Immature natural killer cell (primary cell): ENCODE measurements around the gene WDHD1. TPM values are rescaled to one million over a fixed set of nuclear protein-coding genes. Genes with fewer than 3 reads are reported as not detected.
"Not testable (repeated sequence)": the region's sequence is repeated elsewhere in the genome, so short reads cannot be mapped to it uniquely, and the experiment has no call there.

Source experiments
- DNase-seq, 3 donors: peaks; one replicate each; pipeline ENCODE4 v3.0.0; 2022; ENCODE audit warnings: mixed read lengths in 1 of 3
- H3K27ac Mint-ChIP-seq, 6 donors: one replicate each; pipeline ENCODE4 v1.8.0; 2020; ENCODE audit warnings: mixed read lengths in 6 of 6, mild to moderate bottlenecking in 5 of 6, inconsistent platforms in 4 of 6, moderate library complexity in 3 of 6
- H3K27me3 Mint-ChIP-seq, 3 donors: one replicate each; pipeline ENCODE4 v1.8.0; 2020 to 2021; ENCODE audit warnings: low read depth in 3 of 3, mild to moderate bottlenecking in 3 of 3, mixed read lengths in 3 of 3, moderate library complexity in 3 of 3, inconsistent platforms in 1 of 3
- H3K36me3 Mint-ChIP-seq, 3 donors: one replicate each; pipeline ENCODE4 v1.8.0; 2020; ENCODE audit warnings: mixed read lengths in 3 of 3, inconsistent platforms in 2 of 3, mild to moderate bottlenecking in 2 of 3
- H3K4me1 Mint-ChIP-seq, 2 donors: one replicate each; pipeline ENCODE4 v1.8.0; 2020; ENCODE audit warnings: inconsistent platforms in 2 of 2, mild to moderate bottlenecking in 2 of 2, mixed read lengths in 2 of 2, moderate library complexity in 1 of 2
- H3K4me3 Mint-ChIP-seq, 5 donors: one replicate each; pipeline ENCODE4 v1.8.0; 2020; ENCODE audit warnings: mild to moderate bottlenecking in 5 of 5, mixed read lengths in 5 of 5, inconsistent platforms in 3 of 5, moderate library complexity in 3 of 5
- H3K9me3 Mint-ChIP-seq, 6 donors: one replicate each; pipeline ENCODE4 v1.8.0; 2020; ENCODE audit warnings: mild to moderate bottlenecking in 6 of 6, mixed read lengths in 6 of 6, inconsistent platforms in 4 of 6, moderate library complexity in 3 of 6
- polyA plus RNA-seq, 3 donors: library from polyadenylated mRNA; unstranded; fragments of 300-500 nt; fragmentation: Illumina TruSeq; gene quantifications; one replicate each; pipeline ENCODE4 v1.2.3, GENCODE V29; 2021

WDHD1 gene
- polyA plus RNA-seq, 3 donors from 2014 or later, result 0.72 to 7.2 (median 6.6) TPM

DNA sequence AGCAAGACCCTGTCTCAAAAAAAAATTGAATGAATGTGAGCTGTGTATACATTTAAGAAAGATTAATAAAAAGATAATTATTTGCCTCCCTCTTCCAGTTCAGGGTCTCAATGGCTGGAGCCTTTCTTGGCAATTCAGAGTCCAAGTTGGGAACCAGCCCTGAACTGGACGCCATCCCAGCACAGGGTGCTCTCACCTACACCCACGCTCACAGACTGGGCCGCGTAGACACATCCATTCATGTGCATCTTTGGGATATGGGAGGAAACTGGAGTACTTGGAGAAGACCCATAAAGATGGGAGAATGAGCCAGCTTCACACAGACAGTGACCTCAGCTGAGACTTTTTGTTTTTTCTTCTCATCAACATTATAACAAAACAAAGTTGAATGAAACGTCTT lies 31.0 kb upstream of the WDHD1 start:
- Mint-ChIP-seq H3K27me3 (peaks cover 0 to 9% (median 3%) of the 10 kb centered on the region in 3 donors), H3K36me3 (peaks cover 9 to 16% (median 15%) of the 10 kb centered on the region in 3 donors), H3K27ac (peak overlapping the region in 3 of 6 donors; percentile 13 to 68 (median 24)), H3K9me3 (no peaks in the 10 kb centered on the region), H3K4me3 (no peak overlapping the region), H3K4me1 (peaks cover 46 to 88% of the 10 kb centered on the region in 2 donors)
- DNase-seq, result no peak

DNA sequence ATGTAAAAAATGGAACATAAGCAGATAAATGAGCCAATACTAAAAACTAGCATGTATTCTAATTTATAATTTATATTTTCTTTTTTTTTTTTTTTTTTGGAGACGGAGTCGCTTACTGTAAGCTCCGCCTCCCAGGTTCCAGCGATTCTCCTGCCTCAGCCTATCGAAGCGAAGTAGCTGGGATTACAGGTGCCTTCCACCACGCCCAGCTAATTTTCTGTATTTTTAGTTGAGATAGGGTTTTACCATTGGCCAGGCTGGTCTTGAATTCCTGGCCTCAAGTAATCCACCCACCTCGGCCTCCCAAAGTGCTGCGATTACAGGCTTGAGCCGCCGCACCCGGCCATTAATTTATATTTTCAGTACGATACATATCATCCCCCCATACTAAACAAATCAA lies 27.2 kb upstream of the WDHD1 start:
- Mint-ChIP-seq H3K36me3 (peaks cover 0 to 12% (median 5%) of the 10 kb centered on the region in 3 donors), H3K4me1 (peaks cover 46 to 67% of the 10 kb centered on the region in 2 donors), H3K27ac (peak overlapping the region; percentile 64 to 99 (median 96))

DNA sequence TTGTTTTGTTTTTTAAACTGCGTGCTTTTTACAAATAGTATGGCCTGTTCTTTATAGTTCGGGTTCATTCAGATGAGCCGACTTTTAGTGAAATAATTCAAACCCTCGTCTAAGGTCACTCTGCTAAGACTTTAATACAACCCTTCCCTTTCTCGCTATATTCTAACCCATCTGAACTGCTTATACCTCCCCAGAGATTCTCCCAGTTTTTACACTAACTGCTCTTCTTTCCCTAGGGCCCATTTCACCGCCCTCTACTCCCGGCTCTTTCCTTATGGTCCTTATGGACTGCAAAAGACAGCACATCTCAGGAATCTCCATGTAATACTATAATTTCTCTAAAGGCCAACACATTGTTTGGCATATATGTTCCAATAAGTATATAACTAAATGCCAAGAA lies 26.6 kb upstream of the WDHD1 start:
- Mint-ChIP-seq H3K27ac (peak overlapping the region; percentile 91 to 99 (median 98)), H3K4me1 (peaks cover 46 to 64% of the 10 kb centered on the region in 2 donors), H3K36me3 (peaks cover 0 to 12% (median 5%) of the 10 kb centered on the region in 3 donors), H3K9me3 (no peaks in the 10 kb centered on the region), H3K27me3 (peaks cover 13 to 22% (median 15%) of the 10 kb centered on the region in 3 donors), H3K4me3 (peak overlapping the region; percentile 31 to 94 (median 92))
- DNase-seq, result no peak

More for the DNA sequence above, 27.2 kb upstream of the WDHD1 start:
- Mint-ChIP-seq H3K9me3 (no peaks in the 10 kb centered on the region), H3K4me3 (peak overlapping the region in 3 of 5 donors; percentile 33 to 90 (median 52)), H3K27me3 (peaks cover 13 to 22% (median 15%) of the 10 kb centered on the region in 3 donors)
- DNase-seq, result no peak

DNA sequence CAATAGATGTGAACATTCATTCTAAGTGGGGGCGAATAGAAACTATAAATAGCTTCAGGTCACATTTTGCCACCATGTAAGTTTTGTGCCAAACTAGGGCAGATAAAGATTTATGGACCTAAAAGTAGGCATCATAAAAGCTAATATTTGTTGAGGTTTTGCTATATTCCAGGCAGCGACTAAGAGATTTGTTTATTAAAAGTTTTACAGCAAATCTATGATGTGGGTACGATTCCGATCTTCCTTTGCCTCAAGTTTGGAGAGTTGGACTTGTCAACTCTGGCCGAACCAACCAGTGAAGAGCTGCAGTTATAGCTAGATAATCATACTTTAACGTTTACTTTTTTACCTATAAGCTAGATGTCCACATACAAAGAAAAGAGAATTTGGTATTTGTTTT lies 26.1 kb upstream of the WDHD1 start:
- no peak for DNase-seq
- Mint-ChIP-seq H3K36me3 (peaks cover 0 to 8% (median 2%) of the 10 kb centered on the region in 3 donors), H3K4me1 (peaks cover 42 to 59% of the 10 kb centered on the region in 2 donors), H3K27me3 (peaks cover 13 to 22% (median 15%) of the 10 kb centered on the region in 3 donors), H3K9me3 (no peaks in the 10 kb centered on the region), H3K4me3 (peak overlapping the region; percentile 90 to 94 (median 92)), H3K27ac (peak overlapping the region; percentile 91 to 99 (median 98))

DNA sequence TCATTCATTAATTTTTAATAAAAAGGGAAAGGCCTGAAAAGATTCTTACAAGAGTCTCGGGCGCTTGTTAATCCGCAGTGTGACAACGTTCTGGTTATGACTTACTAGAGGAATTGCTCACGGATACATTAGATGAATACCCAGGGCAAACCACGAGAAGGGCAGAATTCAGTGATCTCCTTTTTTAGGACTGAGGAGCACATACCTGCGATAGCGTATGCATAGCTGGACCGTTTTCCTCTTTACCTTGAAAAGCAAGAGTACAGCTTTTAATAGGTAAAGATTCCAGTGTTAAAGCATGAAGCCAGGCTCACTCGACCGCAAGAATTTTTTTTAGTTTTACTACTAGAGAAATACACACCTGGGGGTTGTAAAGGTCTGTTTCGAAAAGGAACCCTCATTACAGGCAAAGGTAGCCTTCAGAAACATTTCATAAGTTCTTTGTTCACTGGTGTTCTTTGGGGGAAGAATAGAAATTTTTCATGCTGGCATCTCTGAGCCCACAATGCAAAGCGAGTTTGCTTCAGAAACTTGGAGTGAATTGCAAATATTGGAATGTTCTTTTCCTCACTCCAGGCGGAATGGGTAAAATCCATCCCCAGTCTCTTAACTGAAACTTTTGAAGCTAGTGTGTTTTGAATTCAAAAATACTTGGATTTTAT lies 25.5 kb upstream of the WDHD1 start:
- peak overlapping the region; percentile 90 to 94 (median 92) for H3K4me3 Mint-ChIP-seq
- peaks cover 41 to 55% of the 10 kb centered on the region in 2 donors for H3K4me1 Mint-ChIP-seq

DNA sequence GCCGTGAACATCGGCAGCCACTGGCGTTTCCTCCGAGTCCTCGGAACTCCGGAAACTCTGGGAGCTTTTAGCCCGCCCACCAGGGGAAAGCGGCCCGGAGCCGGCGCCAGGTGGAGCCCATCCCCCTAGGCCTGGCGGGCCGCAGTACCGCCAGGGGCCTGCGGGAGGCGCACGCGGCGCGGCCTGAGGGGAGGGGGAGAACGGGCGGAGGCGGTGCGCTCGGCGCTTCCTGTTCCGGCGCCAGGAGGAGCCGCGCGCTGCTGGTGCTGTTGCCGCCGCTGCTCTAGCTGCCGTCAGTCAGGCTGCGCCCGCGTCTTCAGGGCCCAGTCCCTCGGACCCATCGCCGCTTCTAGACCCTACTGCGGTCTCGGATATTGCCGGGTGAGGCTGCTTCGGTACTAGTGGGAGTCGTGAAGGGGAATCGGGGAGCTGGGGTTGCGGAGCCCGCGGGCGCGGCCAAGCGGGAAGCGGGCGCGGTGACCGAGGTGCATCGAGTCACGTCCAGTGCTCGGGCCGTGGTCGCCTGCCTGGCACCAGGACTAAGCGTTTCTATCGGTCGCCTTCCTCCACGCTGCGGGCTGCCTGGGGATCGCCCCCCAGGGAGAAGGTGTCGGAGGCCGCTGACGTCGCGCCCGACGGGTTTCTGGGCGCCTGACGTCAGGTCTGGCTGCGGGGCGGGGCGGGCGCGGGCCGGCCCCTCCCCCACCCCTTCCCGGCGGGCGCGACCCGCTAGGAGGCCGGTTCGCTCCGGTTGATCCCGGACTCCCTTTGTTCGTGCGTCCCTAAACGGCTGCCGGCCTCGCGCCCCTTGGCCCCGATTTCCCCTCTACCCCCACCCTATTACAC lies 24.7 kb upstream of the WDHD1 start, which contains the start of gene MAPK1IP1L:
Gene MAPK1IP1L, plus strand, starts transcription at position 225 of the 846 bp plus-strand sequence. CDS start 10,037 bp downstream, outside the sequence.
- no peaks in the 10 kb centered on the region for H3K9me3 Mint-ChIP-seq
- H3K27me3 Mint-ChIP-seq, result peaks cover 11 to 22% (median 15%) of the 10 kb centered on the region in 3 donors
- H3K4me3 Mint-ChIP-seq, result peak within 1 kb of the TSS; percentile 90 to 94 (median 92)
- peaks cover 0 to 6% (median 0%) of the 10 kb centered on the region in 3 donors for H3K36me3 Mint-ChIP-seq
- peak; percentile 91 to 93 (median 92) for DNase-seq
- H3K27ac Mint-ChIP-seq, result peak within 1 kb of the TSS; percentile 91 to 99 (median 98)
- H3K4me1 Mint-ChIP-seq, result peaks cover 40 to 52% of the 10 kb centered on the region in 2 donors

More for the DNA sequence above, 25.5 kb upstream of the WDHD1 start:
- Mint-ChIP-seq H3K36me3 (peaks cover 0 to 6% (median 0%) of the 10 kb centered on the region in 3 donors), H3K27me3 (peaks cover 11 to 22% (median 15%) of the 10 kb centered on the region in 3 donors), H3K27ac (peak overlapping the region; percentile 91 to 99 (median 98)), H3K9me3 (no peaks in the 10 kb centered on the region)
- DNase-seq, result no peak

DNA sequence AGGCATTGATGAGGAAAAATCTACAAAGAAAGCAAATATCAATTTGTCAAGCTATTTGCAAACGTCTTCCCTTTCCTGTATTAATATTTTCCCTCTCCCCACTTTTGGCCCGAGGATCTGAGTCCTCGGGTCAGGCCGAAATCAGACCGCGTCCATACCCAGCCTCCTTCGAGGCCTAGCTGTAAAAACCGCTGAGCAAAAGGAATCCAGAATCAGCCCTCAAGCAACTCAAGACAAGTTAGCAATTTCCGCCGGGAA lies 24.2 kb upstream of the WDHD1 start:
- H3K27ac Mint-ChIP-seq, result peak overlapping the region; percentile 91 to 99 (median 97)
- H3K4me3 Mint-ChIP-seq, result peak overlapping the region; percentile 90 to 94 (median 92)
- peaks cover 0 to 6% (median 0%) of the 10 kb centered on the region in 3 donors for H3K36me3 Mint-ChIP-seq
- peaks cover 11 to 22% (median 15%) of the 10 kb centered on the region in 3 donors for H3K27me3 Mint-ChIP-seq
- no peaks in the 10 kb centered on the region for H3K9me3 Mint-ChIP-seq
- H3K4me1 Mint-ChIP-seq, result peaks cover 36 to 46% of the 10 kb centered on the region in 2 donors
- no peak for DNase-seq

DNA sequence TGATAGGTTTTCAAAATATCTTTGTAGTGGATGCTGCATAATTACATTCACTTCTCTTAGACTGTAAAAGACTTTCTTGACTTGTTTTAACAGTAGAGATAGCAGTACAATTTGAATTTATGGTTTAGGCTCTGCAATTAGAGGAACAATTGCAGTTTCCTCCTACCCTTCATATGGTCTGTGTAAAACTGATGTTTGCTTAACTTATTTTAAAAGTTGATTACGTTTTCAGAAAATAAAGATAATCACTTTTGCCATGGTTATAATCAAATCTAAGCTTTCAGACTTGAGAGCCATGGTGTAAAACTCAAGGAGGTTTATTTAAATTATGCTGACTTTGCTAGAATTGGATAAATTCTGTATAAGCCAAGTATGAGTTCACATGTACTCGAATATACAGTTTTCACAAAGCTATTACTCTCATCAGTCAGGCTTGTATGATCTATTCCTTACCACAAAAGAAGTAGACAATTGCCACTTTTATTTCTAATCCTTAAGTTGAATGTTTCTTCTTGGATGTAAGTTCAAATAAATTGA lies 22.1 kb upstream of the WDHD1 start:
- peaks cover 0 to 2% (median 2%) of the 10 kb centered on the region in 3 donors for H3K36me3 Mint-ChIP-seq
- DNase-seq, result no peak
- peaks cover 11 to 22% (median 15%) of the 10 kb centered on the region in 3 donors for H3K27me3 Mint-ChIP-seq
- H3K4me3 Mint-ChIP-seq, result no peak overlapping the region
- no peaks in the 10 kb centered on the region for H3K9me3 Mint-ChIP-seq
- no peak overlapping the region for H3K27ac Mint-ChIP-seq
- H3K4me1 Mint-ChIP-seq, result peaks cover 26 to 28% of the 10 kb centered on the region in 2 donors

DNA sequence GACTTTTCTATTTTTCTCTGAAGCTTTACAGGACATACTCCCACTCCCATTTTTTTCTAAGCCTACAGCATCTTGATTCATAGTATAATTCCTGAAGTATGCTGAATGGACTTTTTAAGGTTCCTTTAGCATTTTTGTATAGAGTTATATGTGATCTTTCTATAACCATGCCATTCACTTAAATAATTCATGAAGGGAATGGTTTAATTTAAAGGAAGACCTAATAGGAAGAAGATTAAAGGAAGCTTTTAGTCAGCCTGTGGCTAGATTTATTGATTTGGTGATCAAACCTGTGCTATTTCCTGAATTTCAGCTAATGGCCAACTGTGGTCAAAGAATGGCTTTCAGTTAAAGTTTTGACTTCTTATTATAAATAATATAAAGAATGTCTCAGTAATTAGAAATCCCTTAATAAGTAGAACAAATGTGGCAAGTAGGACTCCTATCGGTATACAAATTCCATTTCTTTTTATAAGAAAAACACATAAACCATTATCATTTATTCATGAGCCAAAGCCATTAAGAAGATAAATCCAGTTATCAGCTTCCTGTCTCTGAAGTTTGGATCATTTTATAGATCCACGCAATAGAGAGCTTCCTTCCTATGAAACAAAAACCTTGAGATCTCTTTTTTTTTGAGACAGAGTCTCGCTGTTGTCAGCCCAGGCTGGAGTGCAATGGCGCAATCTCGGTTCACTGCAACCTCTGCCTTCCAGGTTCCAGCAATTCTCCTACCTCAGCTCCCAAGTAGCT lies 20.6 kb upstream of the WDHD1 start:
- Mint-ChIP-seq H3K4me3 (no peak overlapping the region), H3K9me3 (no peaks in the 10 kb centered on the region), H3K36me3 (peaks cover 5 to 16% (median 11%) of the 10 kb centered on the region in 3 donors), H3K27ac (no peak overlapping the region), H3K4me1 (peaks cover 12 to 13% of the 10 kb centered on the region in 2 donors), H3K27me3 (peaks cover 11 to 17% (median 15%) of the 10 kb centered on the region in 3 donors)
- no peak for DNase-seq

DNA sequence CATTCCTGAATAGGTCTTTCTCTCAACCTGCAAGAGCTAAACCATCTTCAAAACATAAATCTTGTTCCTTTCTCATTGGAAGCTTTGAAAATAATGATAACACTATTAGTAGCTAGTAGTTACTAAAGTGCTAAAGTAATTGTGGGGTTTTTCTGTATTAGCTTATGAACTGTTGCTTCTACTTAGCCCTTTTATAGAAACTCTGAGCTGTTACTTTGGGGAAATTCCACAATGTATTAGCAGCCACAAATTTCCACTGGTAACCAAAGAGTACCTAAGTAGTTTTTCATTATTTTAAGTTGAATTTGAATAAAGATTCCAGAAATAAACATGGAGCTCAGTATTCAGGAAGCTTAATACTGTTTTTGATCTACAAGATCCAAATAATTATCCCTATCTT lies 18.2 kb upstream of the WDHD1 start:
- no peaks in the 10 kb centered on the region for H3K4me1 Mint-ChIP-seq
- peaks cover 0 to 3% (median 0%) of the 10 kb centered on the region in 3 donors for H3K27me3 Mint-ChIP-seq
- H3K36me3 Mint-ChIP-seq, result peaks cover 5 to 16% (median 11%) of the 10 kb centered on the region in 3 donors
- peak overlapping the region in 1 of 6 donors; percentile 33 for H3K27ac Mint-ChIP-seq
- DNase-seq, result no peak
- H3K9me3 Mint-ChIP-seq, result no peaks in the 10 kb centered on the region
- H3K4me3 Mint-ChIP-seq, result no peak overlapping the region

DNA sequence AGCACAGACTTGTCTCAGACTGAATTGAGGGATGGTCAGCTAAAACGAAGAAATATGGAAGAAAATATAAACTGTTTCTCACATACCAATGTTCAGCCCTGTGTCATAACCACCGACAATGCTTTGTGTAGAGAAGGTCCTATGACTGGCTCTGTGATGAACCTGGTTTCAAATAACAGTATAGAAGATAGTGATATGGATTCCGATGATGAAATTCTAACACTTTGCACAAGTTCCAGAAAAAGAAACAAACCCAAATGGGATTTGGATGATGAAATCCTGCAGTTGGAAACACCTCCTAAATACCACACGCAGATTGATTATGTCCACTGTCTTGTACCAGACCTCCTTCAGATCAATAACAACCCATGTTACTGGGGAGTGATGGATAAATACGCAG lies 16.6 kb upstream of the WDHD1 start:
- Mint-ChIP-seq H3K36me3 (peaks cover 9 to 20% (median 11%) of the 10 kb centered on the region in 3 donors), H3K4me3 (no peak overlapping the region), H3K27me3 (peaks cover 0 to 3% (median 0%) of the 10 kb centered on the region in 3 donors), H3K27ac (no peak overlapping the region), H3K9me3 (no peaks in the 10 kb centered on the region), H3K4me1 (no peaks in the 10 kb centered on the region)
- DNase-seq, result no peak

DNA sequence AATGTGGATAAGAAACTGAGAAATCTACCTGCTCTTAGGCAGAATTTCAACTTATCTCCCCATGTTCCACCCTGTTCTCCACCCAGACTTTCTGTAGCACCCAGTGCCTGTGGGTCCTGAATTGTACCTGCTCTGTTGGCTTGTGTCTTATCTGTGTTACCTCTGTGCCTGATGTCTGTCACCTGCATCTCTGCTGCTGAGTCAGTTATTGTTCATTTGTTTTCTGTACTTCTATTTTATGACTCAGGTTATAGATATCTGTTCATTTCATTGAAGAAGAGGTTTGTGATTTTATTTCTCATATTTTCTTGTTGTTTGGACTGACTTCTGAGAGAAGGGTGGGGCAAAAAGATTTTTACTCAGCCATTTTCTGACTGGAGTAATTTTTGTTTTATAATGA lies 11.8 kb upstream of the WDHD1 start:
- peaks cover 0 to 2% of the 10 kb centered on the region in 2 donors for H3K4me1 Mint-ChIP-seq
- H3K27ac Mint-ChIP-seq, result no peak overlapping the region
- H3K27me3 Mint-ChIP-seq, result peaks cover 0 to 3% (median 0%) of the 10 kb centered on the region in 3 donors
- no peak overlapping the region for H3K4me3 Mint-ChIP-seq
- H3K36me3 Mint-ChIP-seq, result peaks cover 10 to 32% (median 14%) of the 10 kb centered on the region in 3 donors
- DNase-seq, result no peak
- H3K9me3 Mint-ChIP-seq, result no peaks in the 10 kb centered on the region

DNA sequence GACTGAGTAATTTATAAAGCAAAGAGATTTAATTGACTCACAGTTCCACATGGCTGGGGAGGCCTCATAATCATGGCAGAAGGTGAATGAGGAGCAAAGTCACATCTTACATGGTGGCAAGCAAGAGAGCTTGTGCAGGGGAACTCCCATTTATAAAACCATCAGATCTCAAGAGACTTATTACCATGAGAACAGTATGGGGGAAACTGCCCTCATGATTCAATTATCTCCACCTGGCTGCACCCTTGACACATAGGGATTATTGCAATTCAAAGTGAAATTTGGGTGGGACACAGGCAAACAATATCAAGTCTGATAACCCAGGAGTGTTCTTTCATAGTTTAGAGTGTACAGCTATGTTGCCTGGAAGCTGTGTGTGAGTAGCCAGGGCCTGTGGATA lies 11.1 kb upstream of the WDHD1 start:
- H3K27me3 Mint-ChIP-seq, DNase-seq: not testable (repeated sequence)

More for the DNA sequence above, 11.1 kb upstream of the WDHD1 start:
- Mint-ChIP-seq H3K27ac (peak overlapping the region in 1 of 6 donors; percentile 40), H3K36me3 (peaks cover 6 to 25% (median 12%) of the 10 kb centered on the region in 3 donors)
- not testable (repeated sequence) for H3K9me3 Mint-ChIP-seq, H3K4me3 Mint-ChIP-seq, H3K4me1 Mint-ChIP-seq
